Fibroblast of lung (primary cell): Measurements from ENCODE around the gene OR1C1. TPM values are rescaled to one million over a fixed set of nuclear protein-coding genes. Genes with fewer than 3 reads are reported as not detected.
"Not testable (repeated sequence)": the region's sequence is repeated elsewhere in the genome, so short reads cannot be mapped to it uniquely, and the experiment has no call there.

Source experiments
- DNase-seq, 2 donors: peaks; one replicate each; pipeline versions ENCODE4 v3.0.0 to v3.0.0-alpha.2; 2010; ENCODE audit warnings: low read depth in 2 of 2
- H2AFZ ChIP-seq: 2 replicates; pipeline ENCODE4 v1.5.1; 2012; ENCODE audit warnings: low read length, control low read depth, inconsistent platforms
- H3K27ac ChIP-seq: 2 replicates; pipeline ENCODE4 v1.5.1; 2011; ENCODE audit warnings: low read length, control low read depth; ENCODE audit not compliant: insufficient read depth
- H3K27me3 ChIP-seq: 2 replicates; pipeline ENCODE4 v1.5.1; 2011; ENCODE audit warnings: mild to moderate bottlenecking, low read length; ENCODE audit not compliant: control insufficient read depth, insufficient read depth
- H3K36me3 ChIP-seq: 2 replicates; pipeline ENCODE4 v1.5.1; 2011; ENCODE audit warnings: low read length; ENCODE audit not compliant: control insufficient read depth, insufficient read depth
- H3K4me1 ChIP-seq: 2 replicates; pipeline ENCODE4 v1.5.1; 2011; ENCODE audit warnings: low read length; ENCODE audit not compliant: control insufficient read depth, insufficient read depth; ENCODE audit errors: extremely low read depth
- H3K4me2 ChIP-seq: 2 replicates; pipeline ENCODE4 v1.5.1; 2011; ENCODE audit warnings: low read length, control low read depth; ENCODE audit not compliant: insufficient read depth; ENCODE audit errors: extremely low read depth
- H3K4me3 ChIP-seq, 4 experiments: fragments of 200-600 bp in 1 of 4; sonication (generic) in 1 of 4; replicated peaks in 1 of 4; 2 replicates each; pipeline ENCODE4 v1.5.1; 2011 to 2016; ENCODE audit warnings: low read length in 4 of 4, low read depth in 3 of 4, mild to moderate bottlenecking in 3 of 4, control low read depth in 2 of 4, inconsistent platforms in 1 of 4, mixed read lengths in 1 of 4; ENCODE audit not compliant: insufficient read depth in 1 of 4; ENCODE audit errors: control extremely low read depth in 1 of 4
- H3K79me2 ChIP-seq: 2 replicates; pipeline ENCODE4 v1.5.1; 2012; ENCODE audit warnings: mild to moderate bottlenecking, low read length, inconsistent platforms; ENCODE audit not compliant: control insufficient read depth, insufficient read depth
- H3K9ac ChIP-seq: 2 replicates; pipeline ENCODE4 v1.5.1; 2011; ENCODE audit warnings: mild to moderate bottlenecking, low read length, control low read depth; ENCODE audit not compliant: insufficient read depth
- H3K9me3 ChIP-seq: 2 replicates; pipeline ENCODE4 v1.5.1; 2012; ENCODE audit warnings: low read depth, low read length; ENCODE audit not compliant: control insufficient read depth, insufficient read depth
- H4K20me1 ChIP-seq: 2 replicates; pipeline ENCODE4 v1.5.1; 2011; ENCODE audit warnings: low read length; ENCODE audit not compliant: control insufficient read depth, insufficient read depth; ENCODE audit errors: extremely low read depth
- EZH2 ChIP-seq: IDR thresholded peaks from 2 replicates; pipeline ENCODE4 v1.5.1; 2012; ENCODE audit warnings: low read length, control low read depth, mild to moderate bottlenecking; ENCODE audit errors: missing control alignments
- polyA minus RNA-seq: library from RNA; depleted of rRNA, polyadenylated mRNA; stranded (reverse); fragments of >200 nt; gene quantifications from 2 replicates; pipeline ENCODE4 v1.2.3, GENCODE V29; 2011; ENCODE audit warnings: low replicate concordance
- polyA plus RNA-seq, 2 donors: library from polyadenylated mRNA; depleted of rRNA in 1 of 2; stranded (reverse) in 1 of 2; unstranded in 1 of 2; fragments of >200 nt; gene quantifications; 2 replicates each; pipeline ENCODE4 v1.2.1, GENCODE V29; 2011 to 2012; ENCODE audit warnings: missing spikeins in 1 of 2
- total RNA-seq: library from RNA; depleted of rRNA; stranded (reverse); fragments of >200 nt; gene quantifications from 2 replicates; pipeline ENCODE4 v1.2.1, GENCODE V29; 2014
- TF ChIP-seq, protein P1 (sequence below), 2 donors: IDR thresholded peaks in 1 of 2; conservative IDR thresholded peaks in 1 of 2; 1 replicate in 1 of 2; 2 replicates in 1 of 2; pipeline ENCODE4 v1.5.1; 2011 to 2012; ENCODE audit warnings: low read length in 2 of 2, control low read depth in 1 of 2, inconsistent platforms in 1 of 2, low read depth in 1 of 2, mild to moderate bottlenecking in 1 of 2

The OR1C1 gene, protein sequence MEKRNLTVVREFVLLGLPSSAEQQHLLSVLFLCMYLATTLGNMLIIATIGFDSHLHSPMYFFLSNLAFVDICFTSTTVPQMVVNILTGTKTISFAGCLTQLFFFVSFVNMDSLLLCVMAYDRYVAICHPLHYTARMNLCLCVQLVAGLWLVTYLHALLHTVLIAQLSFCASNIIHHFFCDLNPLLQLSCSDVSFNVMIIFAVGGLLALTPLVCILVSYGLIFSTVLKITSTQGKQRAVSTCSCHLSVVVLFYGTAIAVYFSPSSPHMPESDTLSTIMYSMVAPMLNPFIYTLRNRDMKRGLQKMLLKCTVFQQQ
- total RNA-seq, result not detected in 2 replicates
- not detected in 2 replicates for polyA plus RNA-seq
- not detected in 2 replicates for polyA plus RNA-seq (2012)
- not detected in 2 replicates for polyA minus RNA-seq

DNA sequence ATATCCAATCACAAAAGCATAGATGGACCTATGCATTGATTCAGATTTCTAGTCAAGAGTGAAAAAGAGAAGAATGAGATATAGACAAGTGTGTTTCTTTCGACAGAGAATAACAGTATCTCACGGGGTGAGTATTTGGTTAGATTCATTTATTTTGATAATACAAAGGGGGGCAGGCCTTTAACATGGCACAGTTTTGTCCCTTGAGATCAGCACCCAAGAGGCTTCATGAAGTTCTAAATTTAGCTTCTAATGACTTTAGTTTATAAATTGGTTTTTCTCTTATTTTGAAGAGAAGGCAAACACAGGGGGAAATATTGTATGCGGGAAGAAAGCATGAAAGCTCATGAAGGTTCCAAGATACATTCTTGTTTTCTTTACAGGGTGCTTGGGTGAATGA is at the start of gene OR1C1:
TSS of gene OR1C1 (minus strand) at position 101 of the 400 bp plus-strand sequence. CDS start 2,150 bp downstream, outside the sequence.
- no peak within 1 kb of the TSS for H3K4me2 ChIP-seq
- no peaks in the 10 kb centered on the region for H3K9me3 ChIP-seq
- no peak for DNase-seq
- H3K4me1 ChIP-seq, result no peaks in the 10 kb centered on the region
- no peak within 1 kb of the TSS for H2AFZ ChIP-seq
- no peak within 1 kb of the TSS for H3K27ac ChIP-seq
- no peaks in the 10 kb centered on the region for H3K27me3 ChIP-seq
- H4K20me1 ChIP-seq, result no peaks in the 10 kb centered on the region
- no peaks in the 10 kb centered on the region for H3K79me2 ChIP-seq
- H3K9ac ChIP-seq, result no peak within 1 kb of the TSS
- TF ChIP-seq EZH2, result no peak
- TF ChIP-seq, protein P1, sequence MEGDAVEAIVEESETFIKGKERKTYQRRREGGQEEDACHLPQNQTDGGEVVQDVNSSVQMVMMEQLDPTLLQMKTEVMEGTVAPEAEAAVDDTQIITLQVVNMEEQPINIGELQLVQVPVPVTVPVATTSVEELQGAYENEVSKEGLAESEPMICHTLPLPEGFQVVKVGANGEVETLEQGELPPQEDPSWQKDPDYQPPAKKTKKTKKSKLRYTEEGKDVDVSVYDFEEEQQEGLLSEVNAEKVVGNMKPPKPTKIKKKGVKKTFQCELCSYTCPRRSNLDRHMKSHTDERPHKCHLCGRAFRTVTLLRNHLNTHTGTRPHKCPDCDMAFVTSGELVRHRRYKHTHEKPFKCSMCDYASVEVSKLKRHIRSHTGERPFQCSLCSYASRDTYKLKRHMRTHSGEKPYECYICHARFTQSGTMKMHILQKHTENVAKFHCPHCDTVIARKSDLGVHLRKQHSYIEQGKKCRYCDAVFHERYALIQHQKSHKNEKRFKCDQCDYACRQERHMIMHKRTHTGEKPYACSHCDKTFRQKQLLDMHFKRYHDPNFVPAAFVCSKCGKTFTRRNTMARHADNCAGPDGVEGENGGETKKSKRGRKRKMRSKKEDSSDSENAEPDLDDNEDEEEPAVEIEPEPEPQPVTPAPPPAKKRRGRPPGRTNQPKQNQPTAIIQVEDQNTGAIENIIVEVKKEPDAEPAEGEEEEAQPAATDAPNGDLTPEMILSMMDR (conservative IDR thresholded peaks at IDR 0.05 in 1 of 2, IDR thresholded peaks at IDR 0.05 in 1 of 2; ENCODE audit: low read depth in 1 of 2, low read length in 2 of 2), result no peak
- H3K4me3 ChIP-seq, result no peak within 1 kb of the TSS
- H3K36me3 ChIP-seq, result no peaks in the 10 kb centered on the region

DNA sequence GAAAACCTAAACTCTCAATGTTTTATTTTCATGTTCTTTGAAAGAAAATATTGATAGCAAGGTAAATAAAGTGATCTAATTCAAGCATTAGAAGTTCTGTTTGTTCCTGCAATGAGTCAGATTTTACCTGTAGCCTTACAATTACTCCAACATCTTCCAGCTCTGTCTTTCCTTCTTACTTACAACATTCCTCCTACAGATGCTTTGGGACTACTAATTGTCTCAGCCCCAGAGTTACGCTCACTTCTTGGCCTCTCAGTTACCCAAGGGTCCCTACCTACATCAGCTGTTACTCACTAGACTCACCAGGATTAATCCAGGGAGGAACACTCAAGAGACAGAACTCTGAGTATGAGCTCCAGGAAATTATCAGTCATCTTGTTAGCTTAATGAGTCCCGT is 37.2 kb upstream of the OR1C1 start:
- Histone ChIP-seq H3K27me3 (no peaks in the 10 kb centered on the region), H3K4me1 (no peaks in the 10 kb centered on the region), H2AFZ (no peak overlapping the region), H3K36me3 (no peaks in the 10 kb centered on the region), H3K9me3 (no peaks in the 10 kb centered on the region), H3K79me2 (no peaks in the 10 kb centered on the region), H3K4me3 (no peak overlapping the region), H4K20me1 (no peaks in the 10 kb centered on the region), H3K4me2 (no peak overlapping the region), H3K9ac (no peak overlapping the region), H3K27ac (no peak overlapping the region)
- no peak for DNase-seq
- TF ChIP-seq, protein P1 (conservative IDR thresholded peaks at IDR 0.05 in 1 of 2, IDR thresholded peaks at IDR 0.05 in 1 of 2; ENCODE audit: low read depth in 1 of 2, low read length in 2 of 2), result no peak
- TF ChIP-seq EZH2, result no peak

DNA sequence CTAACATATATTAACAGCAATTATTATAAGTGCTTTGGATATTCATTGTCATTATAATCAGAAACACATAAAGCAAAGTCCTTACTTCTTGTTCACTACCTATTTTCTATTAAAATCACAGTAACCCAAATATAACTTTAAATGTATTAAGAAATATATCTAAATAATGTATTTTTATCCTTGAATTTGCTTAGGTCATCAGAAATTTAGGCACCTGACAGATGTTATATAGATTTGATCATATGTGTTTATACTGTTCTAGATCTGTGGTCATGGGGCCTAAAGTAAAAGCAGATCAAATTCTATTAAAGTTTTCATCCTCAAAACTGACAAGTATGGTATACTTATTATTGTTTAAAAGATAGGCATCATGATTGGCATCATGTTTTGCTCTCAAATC is 9.2 kb upstream of the OR1C1 start:
- no peaks in the 10 kb centered on the region for H3K27me3 ChIP-seq
- no peaks in the 10 kb centered on the region for H3K79me2 ChIP-seq
- H2AFZ ChIP-seq, result no peak overlapping the region
- H3K4me2 ChIP-seq, result no peak overlapping the region
- H3K4me1 ChIP-seq, result no peaks in the 10 kb centered on the region
- H4K20me1 ChIP-seq, result no peaks in the 10 kb centered on the region
- TF ChIP-seq, protein P1 (conservative IDR thresholded peaks at IDR 0.05 in 1 of 2, IDR thresholded peaks at IDR 0.05 in 1 of 2; ENCODE audit: low read depth in 1 of 2, low read length in 2 of 2), result no peak
- TF ChIP-seq EZH2, result no peak
- H3K9ac ChIP-seq, result no peak overlapping the region
- H3K27ac ChIP-seq, result no peak overlapping the region
- H3K4me3 ChIP-seq, result no peak overlapping the region
- no peaks in the 10 kb centered on the region for H3K9me3 ChIP-seq
- no peaks in the 10 kb centered on the region for H3K36me3 ChIP-seq
- no peak for DNase-seq

DNA sequence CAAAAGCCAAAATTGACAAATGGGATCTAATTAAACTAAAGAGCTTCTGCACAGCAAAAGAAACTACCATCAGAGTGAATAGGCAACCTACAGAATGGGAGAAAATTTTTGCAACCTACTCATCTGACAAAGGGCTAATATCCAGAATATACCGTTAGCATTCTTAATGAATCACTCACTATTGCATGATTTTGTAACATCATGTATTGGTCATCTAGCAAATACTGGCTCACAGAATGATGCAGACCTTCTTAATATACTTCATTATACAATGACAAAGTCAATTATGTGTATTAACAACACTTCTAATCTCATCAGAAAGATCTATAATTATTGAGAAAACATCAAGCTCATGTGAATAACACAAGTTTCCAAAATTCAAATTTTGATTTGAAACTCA is 6.0 kb downstream of the OR1C1 start:
- DNase-seq, H3K4me3 ChIP-seq, H3K79me2 ChIP-seq, H2AFZ ChIP-seq, H3K9ac ChIP-seq, H3K4me1 ChIP-seq, H4K20me1 ChIP-seq, H3K4me2 ChIP-seq, H3K36me3 ChIP-seq, H3K27ac ChIP-seq, H3K27me3 ChIP-seq, H3K9me3 ChIP-seq: not testable (repeated sequence)
